HG03039 (cell line): ENCODE measurements around the gene FYB1.

Experiments used
- ATAC-seq: cut with Tn5 transposase; IDR thresholded peaks from one replicate; pipeline ENCODE4 v1.9.1; 2021; ENCODE audit warnings: mild to moderate bottlenecking, moderate library complexity; ENCODE audit not compliant: unreplicated experiment

FYB1 gene

DNA sequence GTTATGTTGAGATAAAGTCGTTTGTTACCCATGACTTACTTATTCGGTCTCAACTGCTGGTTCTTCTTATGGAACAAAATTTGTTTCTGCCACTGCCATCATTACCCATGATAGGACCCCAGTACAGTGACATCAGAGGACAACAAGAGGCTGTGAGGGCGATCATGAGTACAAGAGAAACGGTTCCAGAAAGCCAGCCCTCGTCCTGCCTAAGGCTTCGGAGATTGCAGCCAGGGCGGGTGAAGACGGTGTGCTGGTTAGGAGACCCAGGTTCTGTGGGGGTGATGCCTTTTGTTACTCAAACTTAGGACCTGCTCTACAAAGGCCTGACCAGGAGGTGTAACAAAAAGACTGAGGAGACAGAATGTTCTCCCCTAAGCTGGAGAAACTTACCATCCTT is 10.9 kb downstream of the FYB1 start:
- no peak for ATAC-seq

DNA sequence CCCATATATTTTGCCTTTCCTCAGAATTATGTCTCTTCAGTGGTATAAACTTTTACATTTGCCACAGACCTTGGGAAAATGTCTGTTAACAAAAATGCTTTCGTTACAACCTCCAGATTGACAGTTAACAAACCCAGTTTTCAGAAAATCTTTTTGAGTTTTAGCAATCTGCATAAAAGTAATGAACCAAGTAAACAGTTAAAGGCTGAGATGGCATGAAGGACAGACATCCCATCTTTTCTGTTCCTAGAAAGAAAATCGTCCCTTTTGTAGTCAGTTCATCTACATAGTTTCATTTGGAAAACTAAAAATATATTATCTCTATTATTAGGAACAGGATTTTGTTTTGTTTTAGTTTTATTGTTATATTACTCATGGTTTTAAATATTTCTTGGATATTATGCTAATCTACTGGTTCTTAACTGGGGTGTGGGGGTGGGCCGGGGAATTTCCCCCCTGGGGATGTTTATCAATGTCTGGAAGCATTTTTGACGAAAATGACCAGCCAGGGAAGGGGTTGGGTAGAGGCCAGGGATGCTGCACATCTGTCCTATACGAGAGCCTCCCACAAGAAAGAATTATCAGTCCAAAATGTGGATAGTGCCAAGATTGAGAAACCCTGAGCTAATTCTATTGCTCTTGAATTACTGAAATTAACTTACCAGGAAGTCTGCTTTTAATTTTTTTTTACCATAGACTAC is 11.9 kb downstream of the FYB1 start:
- no peak for ATAC-seq

DNA sequence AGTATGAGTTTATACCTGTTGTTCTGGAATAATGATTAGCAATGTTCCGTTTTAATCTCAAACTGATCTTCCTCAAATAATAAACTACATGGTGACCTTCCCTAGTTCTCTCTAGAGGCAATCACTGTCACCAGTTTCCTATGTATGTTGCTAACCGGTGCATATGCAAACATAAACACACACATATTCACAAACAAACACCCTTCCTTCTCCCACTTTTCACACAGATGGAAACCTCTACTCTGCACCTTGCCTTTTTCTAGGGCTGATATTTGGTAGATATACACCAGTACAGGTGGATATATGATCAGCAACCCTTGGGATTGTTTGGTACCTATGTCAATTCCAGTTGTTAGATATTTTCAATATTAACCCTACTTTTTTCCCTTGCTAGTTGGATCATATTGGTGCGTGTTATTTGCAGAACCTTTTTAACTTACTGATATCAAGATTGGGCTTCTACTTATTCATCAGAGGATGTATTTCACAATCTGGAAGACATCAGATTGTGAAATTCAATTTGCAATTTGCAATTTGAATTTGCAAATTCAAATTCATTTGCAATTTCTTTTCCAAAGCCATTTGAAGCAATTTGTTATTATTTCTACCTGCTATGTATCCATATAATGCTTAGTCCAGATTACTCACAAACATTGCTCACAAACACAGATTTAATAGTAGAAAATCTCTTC is 12.6 kb downstream of the FYB1 start:
- no peak for ATAC-seq

DNA sequence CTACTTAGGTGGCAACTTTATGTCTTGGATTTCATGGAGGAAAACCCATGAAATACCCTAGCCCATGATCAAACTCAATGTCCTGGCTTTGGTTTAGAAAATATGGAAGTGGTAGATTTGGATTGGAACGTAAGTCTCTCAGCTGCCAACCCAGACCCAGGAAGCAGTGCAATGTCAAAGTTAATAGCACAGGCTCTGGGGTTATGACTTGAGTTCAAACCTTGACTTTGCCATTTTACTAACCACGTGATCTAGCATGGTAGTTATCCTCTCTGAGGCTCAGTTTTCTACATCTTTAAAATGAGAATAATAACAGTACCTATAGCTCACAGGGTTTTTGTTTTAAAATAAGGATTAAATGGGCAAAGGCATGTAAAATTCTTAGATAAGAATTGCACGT is 13.8 kb downstream of the FYB1 start:
- no peak for ATAC-seq

DNA sequence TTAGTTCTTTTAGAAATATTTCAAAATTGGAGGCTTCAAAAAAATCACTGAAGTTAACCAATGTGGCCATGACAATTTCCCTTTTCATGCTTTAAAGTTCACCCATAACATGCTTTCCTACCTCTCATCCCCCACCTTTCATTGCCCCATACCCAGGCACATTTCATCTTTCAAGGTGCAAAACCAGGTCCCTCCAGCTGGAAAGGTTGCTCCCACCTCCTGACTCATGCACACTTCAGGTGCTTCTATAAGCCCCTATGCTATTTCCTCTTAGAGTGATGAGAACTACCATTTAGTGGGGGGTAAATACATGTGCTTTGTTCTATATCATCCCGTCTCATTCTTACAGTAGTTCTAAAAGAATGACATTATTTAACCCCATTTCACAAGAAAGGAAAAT is 15.4 kb downstream of the FYB1 start:
- no peak for ATAC-seq

DNA sequence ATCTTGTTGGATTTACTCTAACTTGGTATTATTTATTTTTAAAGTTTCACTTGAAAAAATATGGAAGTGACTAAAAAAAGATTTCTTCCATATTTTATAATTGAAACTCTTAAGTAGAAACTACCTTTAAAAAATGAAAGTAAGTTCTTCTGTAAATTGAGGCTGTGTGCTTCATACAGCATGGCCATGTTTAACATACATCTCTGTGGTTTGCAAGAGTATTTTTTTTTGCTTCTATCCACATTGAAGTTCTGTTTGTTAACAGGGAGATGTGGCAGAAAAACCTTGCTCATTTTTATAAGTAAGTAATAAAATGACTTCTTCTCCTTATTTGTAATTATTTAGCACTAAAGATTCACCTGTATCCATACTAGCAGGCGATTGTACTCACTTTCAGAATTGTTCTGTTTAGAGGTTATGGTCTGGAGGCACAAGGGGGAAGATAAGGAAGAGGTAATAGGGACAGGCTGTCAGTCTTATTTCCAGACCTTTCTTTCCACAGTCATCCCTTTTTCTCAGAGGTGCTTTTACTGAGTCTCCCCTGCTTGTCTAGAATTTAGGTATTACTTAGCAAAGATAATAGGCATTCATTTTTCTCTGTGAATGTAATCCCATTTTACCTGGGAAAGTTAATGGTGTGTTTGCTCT is 16.0 kb downstream of the FYB1 start:
- no peak for ATAC-seq

DNA sequence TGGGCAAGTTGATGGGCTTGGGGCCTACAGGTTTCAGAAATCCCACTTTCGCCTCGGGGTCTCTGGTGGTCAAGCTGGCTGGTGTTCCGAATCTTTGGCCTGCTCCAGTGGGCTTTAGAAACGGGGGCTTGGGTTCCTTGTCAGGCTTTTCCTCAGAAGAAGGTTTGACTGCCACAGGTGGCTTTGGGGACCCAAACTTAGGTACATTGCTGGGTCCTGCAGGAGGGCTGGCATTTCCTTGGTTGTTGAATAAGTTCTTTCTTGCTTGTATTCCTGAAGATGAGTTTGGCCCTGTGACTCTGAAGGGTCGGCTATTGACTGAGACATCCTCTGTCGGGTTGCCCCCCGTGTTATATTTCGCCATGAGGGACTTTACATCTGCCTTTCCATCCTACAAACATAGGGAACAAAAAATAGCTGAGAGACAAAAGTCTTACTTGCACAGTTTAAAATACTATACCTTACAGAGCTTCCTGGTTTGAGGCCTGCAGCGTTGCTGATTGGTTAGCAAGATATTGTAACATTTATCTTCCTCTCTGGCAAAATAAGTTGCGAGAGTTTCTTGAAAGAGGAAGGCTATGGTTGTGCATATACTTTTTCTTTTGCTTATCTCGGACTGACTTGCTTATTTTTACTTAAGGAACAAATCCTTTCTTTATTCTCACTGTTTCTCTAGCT is 16.6 kb downstream of the FYB1 start:
- ATAC-seq = no peak

DNA sequence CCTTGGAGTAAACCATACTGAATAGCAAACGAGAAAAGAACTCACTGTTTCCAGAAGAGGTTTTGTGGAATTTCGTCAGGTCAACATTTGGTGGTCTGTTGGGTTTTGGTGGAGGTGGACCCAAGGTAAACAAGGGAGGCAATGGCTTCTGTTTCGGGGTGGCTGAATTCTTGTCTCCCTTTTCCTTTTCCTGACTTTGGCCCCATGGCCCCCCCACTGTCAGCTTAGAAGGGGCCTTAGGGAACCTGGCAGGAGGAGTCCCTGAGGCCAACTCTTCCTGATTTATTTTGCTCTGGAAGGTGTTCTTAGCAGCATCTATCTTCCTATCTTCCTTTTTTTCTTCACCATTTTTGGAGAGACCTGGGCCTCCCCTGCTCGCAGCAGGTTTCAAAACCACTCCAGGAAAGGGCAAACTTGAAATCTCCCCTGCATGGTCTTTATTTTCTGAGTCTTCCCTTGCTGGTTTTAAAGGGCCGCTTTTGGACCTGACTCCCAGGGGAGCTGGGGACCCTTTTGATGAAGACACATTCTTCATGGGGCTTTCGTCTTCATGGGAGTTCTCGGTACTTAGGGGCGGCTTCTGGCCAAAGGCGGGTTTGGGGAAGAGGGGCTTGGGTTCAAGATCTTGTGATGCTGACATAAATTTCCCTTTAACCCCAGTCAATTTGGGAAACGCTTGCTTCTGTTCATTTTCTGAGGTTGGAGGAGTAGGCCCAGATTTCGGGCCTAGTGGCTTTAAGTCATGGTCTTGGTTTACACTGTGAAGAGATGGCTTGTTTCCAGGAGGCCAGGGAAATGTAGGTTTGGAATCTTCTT is 17.4 kb downstream of the FYB1 start:
- ATAC-seq = no peak

DNA sequence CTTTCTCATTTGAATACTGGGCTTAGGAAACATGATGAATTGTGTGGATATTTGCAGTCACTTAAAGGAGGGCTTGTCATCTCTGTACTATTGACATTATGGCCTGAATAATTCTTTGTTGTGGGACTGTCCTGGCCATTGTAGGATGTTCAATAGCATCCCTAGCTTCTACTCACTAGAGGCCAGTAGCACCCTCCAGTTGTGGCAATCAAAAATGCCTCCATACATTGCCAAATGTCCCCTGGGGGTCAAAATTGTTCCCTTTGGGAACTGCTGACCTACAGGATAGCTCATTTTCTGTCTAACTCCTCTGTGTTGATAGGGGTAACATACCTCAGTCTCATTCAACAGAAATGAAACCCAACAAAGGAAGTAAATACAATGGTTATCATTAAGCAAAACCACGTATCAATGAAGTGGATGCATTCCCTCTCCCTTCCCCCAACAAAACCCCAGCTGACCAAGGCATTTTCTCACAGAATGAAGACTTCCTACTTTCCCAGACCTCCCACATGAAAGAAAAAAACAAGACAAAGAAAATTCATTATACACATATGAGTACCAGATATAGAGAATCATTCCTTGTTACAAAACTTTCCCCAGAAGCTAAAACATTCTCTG is 18.1 kb downstream of the FYB1 start:
- no peak for ATAC-seq

DNA sequence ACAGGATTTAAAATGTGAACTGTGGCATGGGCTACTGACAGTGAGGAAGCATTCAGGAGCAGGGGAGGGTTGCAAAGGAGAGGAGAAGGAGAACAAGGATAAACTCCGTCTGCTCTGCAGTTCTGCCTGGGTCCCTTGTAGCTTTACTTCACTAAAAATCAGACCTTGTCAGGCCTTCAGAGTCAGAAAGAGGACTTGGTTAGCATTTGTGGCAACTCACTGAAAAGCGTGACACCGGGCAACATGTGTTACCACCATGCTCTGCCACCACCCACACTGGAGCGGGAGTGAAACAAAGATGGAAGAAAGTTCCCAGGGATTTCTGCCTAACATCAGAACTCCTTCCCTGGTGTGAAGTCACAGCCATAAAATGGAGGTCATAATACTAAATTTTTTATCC is 19.3 kb downstream of the FYB1 start:
- ATAC-seq = no peak

DNA sequence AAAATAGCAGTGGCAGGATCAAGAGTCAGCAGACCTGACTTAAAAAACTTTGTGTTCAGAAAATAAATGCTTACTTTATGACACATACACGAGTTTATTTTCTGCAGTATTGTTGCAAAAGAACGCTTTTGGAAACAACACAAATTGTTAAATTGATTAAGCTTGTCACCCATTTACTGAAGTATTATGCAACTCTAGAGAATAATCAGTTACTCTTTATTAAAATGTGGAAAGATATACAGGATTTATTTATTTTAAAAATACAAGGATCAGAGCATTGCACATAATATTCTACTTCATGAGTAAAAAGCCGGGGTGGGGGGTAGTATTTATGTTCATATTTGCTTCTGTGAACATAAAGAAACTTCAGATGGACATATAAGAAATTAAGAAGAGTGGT is 20.0 kb downstream of the FYB1 start:
- no peak for ATAC-seq

DNA sequence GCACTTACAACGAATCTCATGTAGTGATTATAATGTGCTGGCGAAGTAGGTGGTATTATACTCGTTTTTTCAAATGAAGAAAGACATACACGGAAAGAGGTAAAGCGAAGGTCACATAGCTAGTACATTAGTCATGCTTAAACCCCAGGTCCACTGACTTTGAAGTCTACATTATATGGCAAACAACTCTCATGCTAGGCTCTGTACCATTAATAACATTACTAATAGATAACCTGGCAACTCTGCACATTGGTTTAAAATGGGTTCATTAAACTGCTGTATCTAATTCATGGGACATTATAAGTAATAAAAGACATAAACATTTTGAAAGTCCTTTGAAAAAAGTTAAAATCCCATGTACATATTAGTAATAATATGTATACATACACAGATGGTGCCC is 21.2 kb downstream of the FYB1 start:
- ATAC-seq = no peak

DNA sequence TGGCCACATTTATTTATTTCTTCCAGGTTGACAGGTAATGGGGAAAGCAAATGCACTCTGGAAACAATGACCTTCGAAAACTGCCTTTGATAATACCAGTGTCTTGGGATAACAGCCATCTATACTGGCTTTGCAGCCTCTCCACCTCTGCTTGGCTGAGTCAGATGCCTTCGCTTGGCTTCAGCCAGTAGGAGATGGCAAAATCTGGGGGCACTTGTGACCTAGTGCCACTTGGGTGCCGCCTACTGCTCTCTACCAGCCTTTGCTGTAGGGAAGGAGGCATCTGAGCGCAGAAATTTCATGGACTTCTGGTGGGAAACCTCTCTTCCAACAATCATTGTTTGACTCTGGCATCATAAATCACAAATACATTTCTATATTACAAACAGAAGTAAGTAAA is 21.8 kb downstream of the FYB1 start:
- ATAC-seq = no peak

DNA sequence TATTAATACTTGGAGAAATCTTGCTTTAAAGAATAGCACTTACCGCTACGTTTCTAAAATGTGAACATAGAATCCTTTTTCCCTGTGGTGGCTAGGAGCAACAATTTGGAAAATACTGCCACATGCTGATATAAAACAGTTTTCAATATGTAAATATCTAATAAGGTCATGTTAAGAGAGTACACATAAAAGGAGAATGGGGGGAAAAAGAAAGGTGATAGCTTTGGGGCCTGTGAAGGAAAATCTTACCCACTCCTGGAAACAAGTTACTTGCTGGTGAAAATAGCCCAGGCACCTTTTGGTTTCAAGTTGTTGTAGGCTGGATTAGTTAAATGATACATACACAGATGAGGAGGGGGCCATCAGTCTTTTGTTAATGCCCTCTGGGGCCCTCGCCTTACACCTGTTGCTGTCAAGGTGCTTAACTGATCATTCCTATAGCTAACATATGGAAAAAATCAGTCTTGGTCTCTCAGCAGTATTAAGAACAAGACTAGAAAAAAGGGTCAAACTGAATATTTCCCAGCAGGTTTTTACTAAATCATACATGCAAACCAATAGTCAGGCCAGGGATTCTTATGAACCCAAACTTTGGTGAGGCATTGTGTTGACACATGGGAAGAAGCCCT is 24.1 kb downstream of the FYB1 start:
- ATAC-seq = no peak

DNA sequence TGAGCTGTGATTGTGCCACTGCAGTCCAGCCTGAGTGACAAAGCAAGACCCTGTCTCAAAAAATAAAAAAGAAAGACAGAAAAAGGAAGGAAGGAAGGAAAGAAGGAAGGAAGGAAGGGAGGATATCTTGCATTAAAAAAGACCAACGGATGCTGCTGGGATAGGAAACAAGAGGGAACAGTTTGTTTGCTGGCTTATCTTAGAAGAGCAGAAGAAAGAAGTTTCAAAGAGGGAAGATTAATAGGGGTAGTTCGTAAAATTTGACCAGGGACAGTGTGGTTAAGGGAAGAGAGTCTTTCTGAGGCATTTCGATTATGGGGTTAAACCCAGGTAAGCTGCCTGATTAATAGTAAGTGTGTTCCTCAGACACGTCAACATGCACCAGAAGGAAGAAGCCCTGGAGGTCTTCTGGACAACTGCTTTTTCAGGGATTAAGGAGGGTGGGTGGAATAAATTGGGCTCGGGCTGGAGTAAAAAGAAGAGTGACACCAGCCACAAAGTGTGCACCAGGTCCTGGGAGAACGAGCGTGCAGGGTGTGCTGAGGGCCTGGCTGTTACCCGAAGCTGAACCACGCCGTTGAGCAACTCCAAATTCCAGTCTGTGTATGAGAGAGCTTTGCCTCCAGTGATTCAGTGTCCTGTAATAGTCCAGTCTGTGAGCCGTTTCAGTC is 24.8 kb downstream of the FYB1 start:
- ATAC-seq = no peak

DNA sequence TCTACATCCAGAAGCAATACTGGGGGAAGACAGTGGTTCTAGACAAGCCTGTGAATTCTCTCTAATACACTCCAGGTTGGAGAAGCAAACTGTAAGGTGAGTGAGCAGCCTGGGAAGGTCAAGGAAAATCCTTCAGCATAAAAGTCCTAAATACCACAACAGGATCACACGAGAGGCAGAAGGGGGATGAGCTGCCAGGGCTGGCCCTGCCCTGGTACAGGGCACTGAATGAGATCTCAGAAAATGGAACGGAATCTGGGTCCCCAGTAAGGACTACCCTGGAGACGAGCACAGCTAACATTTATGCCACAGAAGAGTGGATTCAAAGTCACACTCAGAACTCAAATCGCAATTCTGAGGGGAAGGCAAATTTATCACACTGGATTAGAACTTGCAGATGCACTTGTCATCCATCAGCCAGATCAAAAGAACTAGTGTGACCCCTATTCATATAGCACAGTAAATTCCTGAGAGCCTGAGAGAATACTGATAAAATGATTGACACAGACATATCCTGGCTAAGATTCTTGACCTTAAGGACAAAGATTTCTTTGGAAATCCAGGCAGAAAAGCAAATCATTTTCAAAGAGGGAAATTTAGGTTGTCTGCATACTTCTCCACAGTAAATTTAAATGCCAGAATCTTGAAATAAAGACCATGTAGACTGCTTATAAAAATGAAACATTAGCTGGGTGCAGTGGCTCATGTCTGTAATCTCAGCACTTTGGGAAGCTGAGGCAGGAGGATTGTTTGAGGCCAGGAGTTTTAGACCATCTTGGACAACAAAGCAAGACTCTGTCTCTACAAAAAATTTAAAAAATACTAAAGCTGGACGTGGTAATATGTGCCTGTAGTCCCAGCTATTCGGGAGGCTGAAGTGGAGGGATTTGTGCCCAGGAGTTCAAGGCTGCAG is 25.6 kb downstream of the FYB1 start:
- no peak for ATAC-seq

DNA sequence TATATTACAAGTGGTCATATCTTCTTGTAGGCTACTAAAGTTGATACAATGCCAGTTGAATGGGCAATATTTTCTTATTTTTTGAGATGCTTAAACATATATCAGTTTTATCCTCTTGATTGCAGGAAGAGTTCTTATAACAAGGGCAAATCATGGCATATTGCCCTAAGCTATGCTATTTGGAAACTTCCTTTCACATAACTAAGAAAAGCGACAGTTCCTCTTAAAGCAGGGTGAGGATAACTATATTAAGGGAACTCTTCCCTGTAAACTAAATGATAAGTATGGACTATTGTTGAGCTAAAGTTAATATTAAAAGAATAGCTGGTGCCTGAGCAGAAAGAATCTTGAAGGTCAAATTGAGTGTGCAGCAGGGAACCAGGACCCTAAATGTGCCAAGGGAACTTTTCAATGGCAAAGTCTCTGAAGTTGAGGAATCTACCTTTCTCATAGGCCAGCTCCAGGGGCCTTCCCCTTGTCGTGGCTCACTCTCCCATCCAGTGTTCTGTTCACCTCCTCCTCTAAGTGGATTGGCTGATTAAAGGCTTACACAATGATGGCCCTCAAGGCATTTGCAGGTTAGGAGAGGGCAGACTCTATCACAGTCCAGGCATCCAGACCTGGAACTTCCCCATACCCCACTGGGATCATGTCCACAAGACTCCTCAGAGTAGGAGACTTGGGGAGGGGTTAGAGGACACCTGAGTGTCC is 26.8 kb downstream of the FYB1 start:
- ATAC-seq = no peak

DNA sequence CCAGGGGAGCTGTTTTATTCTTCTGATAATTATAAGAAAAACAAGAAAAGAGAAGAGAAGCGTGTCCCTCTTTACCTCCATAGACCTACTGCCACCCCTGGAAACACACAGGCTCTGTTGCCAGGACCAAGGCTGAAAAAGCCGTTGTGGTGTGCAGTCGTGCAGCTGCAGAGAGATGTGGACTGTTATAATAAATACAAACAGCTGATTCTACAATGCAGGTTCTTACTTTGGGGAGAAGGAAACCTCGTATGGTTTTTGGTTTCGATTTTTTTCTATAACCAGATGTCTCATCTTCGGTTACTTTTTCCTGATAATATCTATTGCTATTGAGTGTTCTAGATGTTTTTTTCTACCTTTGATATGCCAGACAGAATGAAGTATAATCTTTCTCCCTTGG is 28.1 kb downstream of the FYB1 start:
- ATAC-seq = no peak
